ENCODE results near the gene RASGRP4. TPM values are rescaled to one million over a fixed set of nuclear protein-coding genes. Genes with fewer than 3 reads are reported as not detected.
"Not testable (repeated sequence)": the region's sequence is repeated elsewhere in the genome, so short reads cannot be mapped to it uniquely, and the experiment has no call there.

RASGRP4 gene
- total RNA-seq, 1 experiment from 2014 or later: not detected

DNA sequence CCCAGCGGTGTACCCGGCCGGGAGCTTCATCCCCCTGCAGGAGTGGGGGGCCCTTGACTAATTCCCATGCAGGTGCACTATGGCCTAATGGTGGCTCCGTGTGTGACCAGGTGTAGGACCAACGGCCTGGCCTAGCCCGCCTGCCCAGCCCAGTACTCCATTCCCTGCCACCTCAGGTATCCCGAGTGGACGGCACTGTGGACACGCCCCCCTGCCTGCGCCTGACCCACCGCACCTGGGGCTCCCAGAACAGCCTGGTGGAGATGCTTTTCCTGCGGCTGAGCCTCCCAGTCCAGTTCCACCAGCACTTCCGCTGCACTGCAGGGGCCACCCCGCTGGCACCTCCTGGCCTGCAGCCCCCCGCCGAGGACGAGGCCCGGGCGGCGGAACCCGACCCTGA, 47.2 kb upstream of the RASGRP4 start:
- TF ChIP-seq FOSL1 (IDR thresholded peaks at IDR 0.05; ENCODE audit: low read depth) (no peak), SIN3A (IDR thresholded peaks at IDR 0.05; ENCODE audit: low read depth) (no peak), EGR1 (IDR thresholded peaks at IDR 0.05; ENCODE audit: low read depth) (no peak), EZH2 (IDR thresholded peaks at IDR 0.05) (no peak), CBX3 (IDR thresholded peaks at IDR 0.05; ENCODE audit: low read depth) (no peak), MAX (IDR thresholded peaks at IDR 0.05) (no peak), CEBPB (IDR thresholded peaks at IDR 0.05; ENCODE audit: low read depth) (no peak), ATF3 (IDR thresholded peaks at IDR 0.05) (no peak), RAD21 (IDR thresholded peaks at IDR 0.05; ENCODE audit: low read depth) (no peak), TCF7L2 (IDR thresholded peaks at IDR 0.05; ENCODE audit: borderline replicate concordance, extremely low read depth, insufficient read depth, insufficient read length) (no peak), EZH2phosphoT487 (IDR thresholded peaks at IDR 0.05; ENCODE audit: borderline replicate concordance) (no peak), POLR2AphosphoS5 (IDR thresholded peaks at IDR 0.05; ENCODE audit: low read depth, low read length) (no peak), ELF1 (IDR thresholded peaks at IDR 0.05; ENCODE audit: borderline replicate concordance, low read depth) (no peak), ZNF274 (IDR thresholded peaks at IDR 0.05; ENCODE audit: low read depth, low read length) (no peak), ZFX (IDR thresholded peaks at IDR 0.05) (no peak), POLR2A (IDR thresholded peaks at IDR 0.05; ENCODE audit: borderline replicate concordance, extremely low read depth, insufficient read depth, insufficient read length) (no peak), JUND (IDR thresholded peaks at IDR 0.05) (no peak), SP1 (IDR thresholded peaks at IDR 0.05; ENCODE audit: low read depth) (no peak)
- TF ChIP-seq, protein P1, sequence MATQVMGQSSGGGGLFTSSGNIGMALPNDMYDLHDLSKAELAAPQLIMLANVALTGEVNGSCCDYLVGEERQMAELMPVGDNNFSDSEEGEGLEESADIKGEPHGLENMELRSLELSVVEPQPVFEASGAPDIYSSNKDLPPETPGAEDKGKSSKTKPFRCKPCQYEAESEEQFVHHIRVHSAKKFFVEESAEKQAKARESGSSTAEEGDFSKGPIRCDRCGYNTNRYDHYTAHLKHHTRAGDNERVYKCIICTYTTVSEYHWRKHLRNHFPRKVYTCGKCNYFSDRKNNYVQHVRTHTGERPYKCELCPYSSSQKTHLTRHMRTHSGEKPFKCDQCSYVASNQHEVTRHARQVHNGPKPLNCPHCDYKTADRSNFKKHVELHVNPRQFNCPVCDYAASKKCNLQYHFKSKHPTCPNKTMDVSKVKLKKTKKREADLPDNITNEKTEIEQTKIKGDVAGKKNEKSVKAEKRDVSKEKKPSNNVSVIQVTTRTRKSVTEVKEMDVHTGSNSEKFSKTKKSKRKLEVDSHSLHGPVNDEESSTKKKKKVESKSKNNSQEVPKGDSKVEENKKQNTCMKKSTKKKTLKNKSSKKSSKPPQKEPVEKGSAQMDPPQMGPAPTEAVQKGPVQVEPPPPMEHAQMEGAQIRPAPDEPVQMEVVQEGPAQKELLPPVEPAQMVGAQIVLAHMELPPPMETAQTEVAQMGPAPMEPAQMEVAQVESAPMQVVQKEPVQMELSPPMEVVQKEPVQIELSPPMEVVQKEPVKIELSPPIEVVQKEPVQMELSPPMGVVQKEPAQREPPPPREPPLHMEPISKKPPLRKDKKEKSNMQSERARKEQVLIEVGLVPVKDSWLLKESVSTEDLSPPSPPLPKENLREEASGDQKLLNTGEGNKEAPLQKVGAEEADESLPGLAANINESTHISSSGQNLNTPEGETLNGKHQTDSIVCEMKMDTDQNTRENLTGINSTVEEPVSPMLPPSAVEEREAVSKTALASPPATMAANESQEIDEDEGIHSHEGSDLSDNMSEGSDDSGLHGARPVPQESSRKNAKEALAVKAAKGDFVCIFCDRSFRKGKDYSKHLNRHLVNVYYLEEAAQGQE (IDR thresholded peaks at IDR 0.05; ENCODE audit: low read depth): no peak
- TF ChIP-seq, protein P2, sequence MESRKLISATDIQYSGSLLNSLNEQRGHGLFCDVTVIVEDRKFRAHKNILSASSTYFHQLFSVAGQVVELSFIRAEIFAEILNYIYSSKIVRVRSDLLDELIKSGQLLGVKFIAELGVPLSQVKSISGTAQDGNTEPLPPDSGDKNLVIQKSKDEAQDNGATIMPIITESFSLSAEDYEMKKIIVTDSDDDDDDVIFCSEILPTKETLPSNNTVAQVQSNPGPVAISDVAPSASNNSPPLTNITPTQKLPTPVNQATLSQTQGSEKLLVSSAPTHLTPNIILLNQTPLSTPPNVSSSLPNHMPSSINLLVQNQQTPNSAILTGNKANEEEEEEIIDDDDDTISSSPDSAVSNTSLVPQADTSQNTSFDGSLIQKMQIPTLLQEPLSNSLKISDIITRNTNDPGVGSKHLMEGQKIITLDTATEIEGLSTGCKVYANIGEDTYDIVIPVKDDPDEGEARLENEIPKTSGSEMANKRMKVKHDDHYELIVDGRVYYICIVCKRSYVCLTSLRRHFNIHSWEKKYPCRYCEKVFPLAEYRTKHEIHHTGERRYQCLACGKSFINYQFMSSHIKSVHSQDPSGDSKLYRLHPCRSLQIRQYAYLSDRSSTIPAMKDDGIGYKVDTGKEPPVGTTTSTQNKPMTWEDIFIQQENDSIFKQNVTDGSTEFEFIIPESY (IDR thresholded peaks at IDR 0.05; ENCODE audit: extremely low read depth, insufficient replicate concordance, low read length): no peak
- H3K9me3 ChIP-seq (ENCODE audit: control insufficient read depth in 1 of 2, insufficient read depth in 1 of 2, low read depth in 1 of 2, low read length in 2 of 2): no peaks in the 10 kb centered on the region
- no peak overlapping the region for H2AFZ ChIP-seq (ENCODE audit: low read depth, low read length, poor library complexity, severe bottlenecking)
- H3K27ac ChIP-seq (ENCODE audit: low read depth, low read length): no peak overlapping the region
- intact Hi-C loops (cut with micrococcal nuclease): no loop called here
- H3K4me1 ChIP-seq (ENCODE audit: control insufficient read depth in 1 of 2, insufficient read depth in 2 of 2, low read length in 2 of 2): no peaks in the 10 kb centered on the region
- no peaks in the 10 kb centered on the region for H4K20me1 ChIP-seq (ENCODE audit: insufficient read depth)
- H3K36me3 ChIP-seq (ENCODE audit: control insufficient read depth in 1 of 2, insufficient read depth in 2 of 2, low read length in 2 of 2): no peaks in the 10 kb centered on the region
- DNase-seq (ENCODE audit: low read depth, low spot score) (no peak), ATAC-seq (no peak)
- BruUV-seq (replicated peaks): no TSS peak
- no peaks in the 10 kb centered on the region for H3K9me2 ChIP-seq (ENCODE audit: insufficient read depth)
- H3K4me2 ChIP-seq (ENCODE audit: low read length): no peak overlapping the region
- H3K79me2 ChIP-seq (ENCODE audit: insufficient read depth, low read length): no peaks in the 10 kb centered on the region
- CTCF ChIA-PET: no interaction called here
- no peak overlapping the region for H3K4me3 ChIP-seq (replicated peaks in 1 of 2; ENCODE audit: low read depth in 1 of 2, low read length in 2 of 2)
- RAD21 ChIA-PET (ENCODE audit: low non-redundant PET in 1 of 2, low total read pairs in 2 of 2, uncharacterized antibody in 2 of 2, unreplicated experiment in 2 of 2): no interaction called here
- POLR2A ChIA-PET: no interaction called here
- H3K9ac ChIP-seq (ENCODE audit: low read length): no peak overlapping the region
- peaks cover 8% of the 10 kb centered on the region; the same call in 1 of the 2 replicates for H3K27me3 ChIP-seq (ENCODE audit: insufficient read depth, low read length)

DNA sequence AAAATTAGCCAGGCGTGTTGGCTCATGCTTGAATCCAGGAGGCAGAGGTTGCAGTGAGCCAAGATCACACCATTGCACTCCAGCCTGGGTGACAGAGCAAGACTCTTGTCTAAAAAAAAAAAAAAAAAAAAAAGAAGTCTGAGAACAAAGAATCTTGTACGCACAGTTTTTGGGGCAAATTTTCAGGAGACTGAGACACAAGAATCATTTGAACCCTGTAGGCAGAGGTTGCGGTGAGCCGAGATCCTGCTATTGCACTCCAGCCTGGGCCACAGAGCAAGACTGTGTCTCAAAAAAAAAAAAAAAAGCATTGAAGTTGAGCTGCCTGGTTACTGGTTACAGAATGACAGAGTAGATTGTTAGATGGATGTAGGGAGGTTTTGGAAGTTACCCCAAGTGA, 46.7 kb upstream of the RASGRP4 start:
- CTCF ChIA-PET; ATAC-seq; H4K20me1 ChIP-seq (ENCODE audit: insufficient read depth); RAD21 ChIA-PET (ENCODE audit: low non-redundant PET in 1 of 2, low total read pairs in 2 of 2, uncharacterized antibody in 2 of 2, unreplicated experiment in 2 of 2); H3K36me3 ChIP-seq (ENCODE audit: control insufficient read depth in 1 of 2, insufficient read depth in 2 of 2, low read length in 2 of 2); H3K27me3 ChIP-seq (ENCODE audit: insufficient read depth, low read length); BruUV-seq (replicated peaks); H3K9me2 ChIP-seq (ENCODE audit: insufficient read depth); H2AFZ ChIP-seq (ENCODE audit: low read depth, low read length, poor library complexity, severe bottlenecking); intact Hi-C loops (cut with micrococcal nuclease); H3K4me1 ChIP-seq (ENCODE audit: control insufficient read depth in 1 of 2, insufficient read depth in 2 of 2, low read length in 2 of 2); POLR2A ChIA-PET; H3K9me3 ChIP-seq (ENCODE audit: control insufficient read depth in 1 of 2, insufficient read depth in 1 of 2, low read depth in 1 of 2, low read length in 2 of 2); DNase-seq (ENCODE audit: low read depth, low spot score); H3K9ac ChIP-seq (ENCODE audit: low read length); H3K4me2 ChIP-seq (ENCODE audit: low read length); H3K27ac ChIP-seq (ENCODE audit: low read depth, low read length); H3K4me3 ChIP-seq (replicated peaks in 1 of 2; ENCODE audit: low read depth in 1 of 2, low read length in 2 of 2); H3K79me2 ChIP-seq (ENCODE audit: insufficient read depth, low read length): not testable (repeated sequence)

All from HCT116 (cell line).